CD14-positive monocyte (primary cell): ENCODE measurements around the gene NEBL. TPM values are rescaled to one million over a fixed set of nuclear protein-coding genes. Genes with fewer than 3 reads are reported as not detected.

ENCODE experiments used
- DNase-seq, 3 donors: peaks; one replicate each; pipeline ENCODE4 v3.0.0-alpha.2; 2011 to 2022
- H2AFZ ChIP-seq: 2 replicates; pipeline ENCODE4 v1.6.0; 2012; ENCODE audit warnings: mild to moderate bottlenecking, low read depth, low read length, inconsistent platforms; ENCODE audit not compliant: insufficient read depth, poor library complexity, severe bottlenecking
- H3K27ac ChIP-seq, 2 donors: 1 replicate in 1 of 2; 2 replicates in 1 of 2; pipeline ENCODE4 v1.5.1; 2012 to 2013; ENCODE audit warnings: low read length in 2 of 2, control low read depth in 1 of 2, inconsistent platforms in 1 of 2, low read depth in 1 of 2, mild to moderate bottlenecking in 1 of 2
- H3K27me3 ChIP-seq, 2 donors: one replicate each; pipeline versions ENCODE4 v1.6.0 to v1.6.1; 2011 to 2013; ENCODE audit warnings: low read length in 2 of 2; ENCODE audit not compliant: control insufficient read depth in 2 of 2, insufficient read depth in 2 of 2
- H3K36me3 ChIP-seq, 2 donors: replicated peaks in 1 of 2; 1 replicate in 1 of 2; 2 replicates in 1 of 2; pipeline versions ENCODE4 v1.5.1 to v1.6.1; 2012 to 2013; ENCODE audit warnings: low read length in 2 of 2, control low read depth in 1 of 2, inconsistent platforms in 1 of 2, mild to moderate bottlenecking in 1 of 2; ENCODE audit not compliant: insufficient read depth in 2 of 2, control insufficient read depth in 1 of 2
- H3K4me1 ChIP-seq, 2 donors: 1 replicate in 1 of 2; 2 replicates in 1 of 2; pipeline versions ENCODE4 v1.5.1 to v1.6.1; 2012 to 2013; ENCODE audit warnings: low read length in 2 of 2, control low read depth in 1 of 2, inconsistent platforms in 1 of 2, mild to moderate bottlenecking in 1 of 2, moderate library complexity in 1 of 2; ENCODE audit not compliant: insufficient read depth in 2 of 2, control insufficient read depth in 1 of 2
- H3K4me2 ChIP-seq: replicated peaks from 2 replicates; pipeline ENCODE3; 2012; ENCODE audit warnings: low read length, moderate library complexity, mild to moderate bottlenecking; ENCODE audit not compliant: poor library complexity, severe bottlenecking; ENCODE audit errors: extremely low read depth
- H3K4me3 ChIP-seq, 3 experiments: fragments of 200-600 bp in 1 of 3; sonication (generic) in 1 of 3; replicated peaks in 1 of 3; 1 replicate in 2 of 3; 2 replicates in 1 of 3; pipeline ENCODE4 v1.5.1; 2011 to 2013; ENCODE audit warnings: low read length in 3 of 3, mild to moderate bottlenecking in 3 of 3, control low read depth in 2 of 3, low read depth in 2 of 3, inconsistent platforms in 1 of 3, moderate library complexity in 1 of 3
- H3K79me2 ChIP-seq: 2 replicates; pipeline ENCODE4 v1.6.0; 2012; ENCODE audit warnings: mild to moderate bottlenecking, control low read depth, inconsistent platforms, low read length, moderate library complexity; ENCODE audit not compliant: insufficient read depth
- H3K9ac ChIP-seq: 2 replicates; pipeline ENCODE4 v1.6.0; 2017; ENCODE audit warnings: low read length, mild to moderate bottlenecking; ENCODE audit not compliant: insufficient read depth, poor library complexity, severe bottlenecking
- H3K9me3 ChIP-seq, 2 donors: replicated peaks in 1 of 2; 1 replicate in 1 of 2; 2 replicates in 1 of 2; pipeline versions ENCODE4 v1.5.1 to v1.6.1; 2012 to 2013; ENCODE audit warnings: low read length in 2 of 2, control low read depth in 1 of 2; ENCODE audit not compliant: control insufficient read depth in 1 of 2, insufficient read depth in 1 of 2
- H4K20me1 ChIP-seq: 2 replicates; pipeline ENCODE4 v1.6.0; 2012; ENCODE audit warnings: mild to moderate bottlenecking, low read length, control low read depth, moderate library complexity; ENCODE audit not compliant: insufficient read depth
- H3K27ac Mint-ChIP-seq, 7 donors: one replicate each; pipeline ENCODE4 v1.8.0; 2020; ENCODE audit warnings: mild to moderate bottlenecking in 7 of 7, mixed read lengths in 7 of 7, moderate library complexity in 6 of 7, inconsistent platforms in 2 of 7
- H3K27me3 Mint-ChIP-seq, 3 donors: one replicate each; pipeline ENCODE4 v1.8.0; 2021 to 2022; ENCODE audit warnings: low read depth in 3 of 3, mild to moderate bottlenecking in 3 of 3, mixed read lengths in 3 of 3, moderate library complexity in 3 of 3, inconsistent platforms in 1 of 3
- H3K36me3 Mint-ChIP-seq, 2 donors: one replicate each; pipeline ENCODE4 v1.8.0; 2020; ENCODE audit warnings: mixed read lengths in 2 of 2, inconsistent platforms in 1 of 2, mild to moderate bottlenecking in 1 of 2
- H3K4me1 Mint-ChIP-seq: one replicate; pipeline ENCODE4 v1.8.0; 2020; ENCODE audit warnings: mild to moderate bottlenecking, mixed read lengths
- H3K4me3 Mint-ChIP-seq, 2 donors: one replicate each; pipeline ENCODE4 v1.8.0; 2020; ENCODE audit warnings: mild to moderate bottlenecking in 2 of 2, mixed read lengths in 2 of 2, moderate library complexity in 1 of 2
- H3K9me3 Mint-ChIP-seq, 7 donors: one replicate each; pipeline ENCODE4 v1.8.0; 2020 to 2022; ENCODE audit warnings: mixed read lengths in 7 of 7, mild to moderate bottlenecking in 6 of 7, moderate library complexity in 6 of 7, inconsistent platforms in 2 of 7
- CTCF ChIP-seq: fragments of 200-600 bp; IDR thresholded peaks from one replicate; pipeline ENCODE4 v1.8.0; 2022; ENCODE audit warnings: antibody characterized with exemption, mild to moderate bottlenecking
- WGBS: methylation state at CpG from one replicate; pipeline ENCODE4 v1.1.5; 2013; ENCODE audit warnings: missing lambda C conversion rate; ENCODE audit not compliant: insufficient coverage; 5-methylcytosine and 5-hydroxymethylcytosine counted together
- intact Hi-C, 2 donors: fragments of 100-400 bp; cut with micrococcal nuclease; formaldehyde crosslinking; loops; one replicate each; pipeline versions ENCODE4 v1.15.0 to v1.15.1; 2023
- polyA minus RNA-seq: library from RNA; depleted of rRNA, polyadenylated mRNA; stranded (reverse); fragments of >200 nt; gene quantifications from 2 replicates; pipeline ENCODE4 v1.2.3, GENCODE V29; 2012
- polyA plus RNA-seq, 3 donors: library from polyadenylated mRNA; depleted of rRNA in 1 of 3; unstranded in 2 of 3; stranded (reverse) in 1 of 3; fragments of 300-500 nt in 2 of 3; fragments of >200 nt in 1 of 3; fragmentation: Illumina TruSeq in 2 of 3; gene quantifications; 1 replicate in 2 of 3; 2 replicates in 1 of 3; pipeline ENCODE4 v1.2.3, GENCODE V29; 2012 to 2021
- total RNA-seq, 12 experiments: library from RNA in 1 of 12; stranded (reverse) in 1 of 12; fragments of 120-200 nt in 1 of 12; gene quantifications; one replicate each; pipeline ENCODE4 v1.2.4 and lab custom pipeline; 2013 to 2026; ENCODE audit warnings: mixed read lengths in 6 of 12, inconsistent platforms in 1 of 12

NEBL gene
- total RNA-seq (2013), result 29.0 TPM
- polyA plus RNA-seq (1 to 10 TPM in 1 of 3 donors, not detected in 2; 9.7 TPM), polyA minus RNA-seq (not detected in 2 replicates), total RNA-seq (lab: John Stamatoyannopoulos, UW) (0 to 7.4 (median 0.31) reads per million in 11 experiments)

GRCh38 chr10:20897146-20897825 lies at the start of gene NEBL:
NEBL (minus strand) TSS chr10:20897311; CDS start chr10:20897205, 106 bp downstream.
- Histone ChIP-seq H4K20me1 (no peaks in the 10 kb centered on the region), H3K79me2 (no peaks in the 10 kb centered on the region), H3K9ac (no peak within 1 kb of the TSS), H3K36me3 (no peaks in the 10 kb centered on the region), H3K27me3 (no peaks in the 10 kb centered on the region), H3K27ac (no peak within 1 kb of the TSS), H2AFZ (no peak within 1 kb of the TSS), H3K4me2 (no peak within 1 kb of the TSS), H3K9me3 (no peaks in the 10 kb centered on the region), H3K4me3 (no peak within 1 kb of the TSS), H3K4me1 (no peaks in the 10 kb centered on the region)
- intact Hi-C loops, result no loop called here
- H3K4me1 Mint-ChIP-seq, result no peaks in the 10 kb centered on the region
- no peak for DNase-seq
- peaks cover 0 to 2% (median 0%) of the 10 kb centered on the region in 3 donors for H3K27me3 Mint-ChIP-seq
- no peak for TF ChIP-seq CTCF
- no peak within 1 kb of the TSS for H3K27ac Mint-ChIP-seq
- no peak within 1 kb of the TSS for H3K4me3 Mint-ChIP-seq
- H3K9me3 Mint-ChIP-seq, result peaks cover 0 to 11% (median 2%) of the 10 kb centered on the region in 7 donors
- no CpG with 5 or more reads among the region's 2 CpGs for WGBS
- no peaks in the 10 kb centered on the region for H3K36me3 Mint-ChIP-seq

GRCh38 chr10:20945546-20946332 lies 48.6 kb upstream of the NEBL start:
- H3K36me3 ChIP-seq, result no peaks in the 10 kb centered on the region
- no peaks in the 10 kb centered on the region for H3K79me2 ChIP-seq
- Mint-ChIP-seq H3K27me3 (peaks cover 0 to 2% (median 0%) of the 10 kb centered on the region in 3 donors), H3K27ac (no peak overlapping the region), H3K4me1 (no peaks in the 10 kb centered on the region), H3K9me3 (peaks cover 0 to 5% (median 1%) of the 10 kb centered on the region in 7 donors), H3K36me3 (no peaks in the 10 kb centered on the region), H3K4me3 (no peak overlapping the region)
- WGBS, result 97% methylated on average over 5 of the region's 9 CpGs
- H3K4me1 ChIP-seq, result no peaks in the 10 kb centered on the region
- H2AFZ ChIP-seq, result no peak overlapping the region
- H3K9me3 ChIP-seq, result no peaks in the 10 kb centered on the region
- DNase-seq, result no peak
- no peak overlapping the region for H3K4me2 ChIP-seq
- H3K9ac ChIP-seq, result no peak overlapping the region
- H3K27me3 ChIP-seq, result no peaks in the 10 kb centered on the region
- H3K4me3 ChIP-seq, result no peak overlapping the region
- H4K20me1 ChIP-seq, result no peaks in the 10 kb centered on the region
- H3K27ac ChIP-seq, result no peak overlapping the region
- TF ChIP-seq CTCF, result no peak
- intact Hi-C loops, result no loop called here
